HL-60 (cell line): ENCODE measurements around the gene ACSF3.

ENCODE experiments used
- CTCF ChIP-seq: IDR thresholded peaks from one replicate; pipeline ENCODE4 v1.5.1; 2011; ENCODE audit warnings: low read length, control low read depth, inconsistent platforms; ENCODE audit not compliant: insufficient read depth
- GABPA ChIP-seq: IDR thresholded peaks from 2 replicates; pipeline ENCODE4 v1.6.1; 2012; ENCODE audit warnings: low read depth
- POLR2AphosphoS5 ChIP-seq: IDR thresholded peaks from 2 replicates; pipeline ENCODE4 v1.6.1; 2012; ENCODE audit warnings: low read depth
- REST ChIP-seq: IDR thresholded peaks from 2 replicates; pipeline ENCODE4 v1.6.1; 2012; ENCODE audit warnings: low read depth; ENCODE audit not compliant: insufficient replicate concordance

- TF ChIP-seq CTCF (no peak), POLR2AphosphoS5 (no peak), REST (no peak), GABPA (no peak)
Observed at GRCh38 chr16:89077076-89077475, 16.6 kb upstream of the ACSF3 start.
